Cardiac fibroblast (primary cell): ENCODE measurements around the gene CATSPER3.
A peak's percentile ranks its signal among the peaks of the same experiment; 100 is the strongest.
"Not testable (repeated sequence)": the region's sequence is repeated elsewhere in the genome, so short reads cannot be mapped to it uniquely, and the experiment has no call there.

ENCODE experiments used
- DNase-seq, 2 donors: peaks; one replicate each; pipeline versions ENCODE4 v3.0.0 to v3.0.0-alpha.2; 2010; ENCODE audit warnings: low read depth in 2 of 2
- H3K4me3 ChIP-seq, 2 donors: replicated peaks in 1 of 2; 1 replicate in 1 of 2; 2 replicates in 1 of 2; pipeline ENCODE4 v1.5.1; 2011; ENCODE audit warnings: low read depth in 2 of 2, low read length in 2 of 2, mild to moderate bottlenecking in 2 of 2, moderate library complexity in 1 of 2
- TF ChIP-seq, protein P1 (sequence below): IDR thresholded peaks from one replicate; pipeline ENCODE4 v1.5.1; 2011; ENCODE audit warnings: low read depth, mild to moderate bottlenecking, low read length, inconsistent platforms

The CATSPER3 gene

DNA sequence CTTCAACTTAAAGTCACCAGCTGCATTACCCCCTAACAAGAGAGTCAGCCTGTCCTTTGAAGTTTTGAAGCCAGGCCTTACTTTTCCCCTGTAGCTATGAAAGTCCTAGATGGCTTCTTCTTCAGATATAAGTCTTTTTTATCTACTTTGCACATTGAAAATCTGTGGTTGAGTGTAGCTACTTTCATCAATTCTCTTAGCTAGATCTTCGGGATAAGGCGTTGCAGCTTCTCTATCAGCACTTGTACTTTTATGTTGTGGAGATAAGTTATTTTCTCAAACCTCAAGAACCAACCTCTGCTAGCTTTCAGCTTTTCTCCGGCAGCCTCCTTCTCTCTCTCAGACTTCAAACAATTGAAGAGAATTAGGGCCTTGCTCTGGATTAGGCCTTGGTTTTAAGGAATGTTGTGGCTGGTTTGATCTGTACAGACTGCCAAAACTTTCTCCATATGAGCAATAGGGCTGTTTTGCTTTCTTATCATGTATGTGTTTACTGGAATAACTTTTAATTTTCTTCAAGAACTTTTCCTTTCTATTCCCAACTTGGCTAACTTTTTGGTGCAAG is 21.6 kb downstream of the CATSPER3 start:
- peak; percentile 5 to 46 for DNase-seq
- no peak overlapping the region for H3K4me3 ChIP-seq
- TF ChIP-seq, protein P1, sequence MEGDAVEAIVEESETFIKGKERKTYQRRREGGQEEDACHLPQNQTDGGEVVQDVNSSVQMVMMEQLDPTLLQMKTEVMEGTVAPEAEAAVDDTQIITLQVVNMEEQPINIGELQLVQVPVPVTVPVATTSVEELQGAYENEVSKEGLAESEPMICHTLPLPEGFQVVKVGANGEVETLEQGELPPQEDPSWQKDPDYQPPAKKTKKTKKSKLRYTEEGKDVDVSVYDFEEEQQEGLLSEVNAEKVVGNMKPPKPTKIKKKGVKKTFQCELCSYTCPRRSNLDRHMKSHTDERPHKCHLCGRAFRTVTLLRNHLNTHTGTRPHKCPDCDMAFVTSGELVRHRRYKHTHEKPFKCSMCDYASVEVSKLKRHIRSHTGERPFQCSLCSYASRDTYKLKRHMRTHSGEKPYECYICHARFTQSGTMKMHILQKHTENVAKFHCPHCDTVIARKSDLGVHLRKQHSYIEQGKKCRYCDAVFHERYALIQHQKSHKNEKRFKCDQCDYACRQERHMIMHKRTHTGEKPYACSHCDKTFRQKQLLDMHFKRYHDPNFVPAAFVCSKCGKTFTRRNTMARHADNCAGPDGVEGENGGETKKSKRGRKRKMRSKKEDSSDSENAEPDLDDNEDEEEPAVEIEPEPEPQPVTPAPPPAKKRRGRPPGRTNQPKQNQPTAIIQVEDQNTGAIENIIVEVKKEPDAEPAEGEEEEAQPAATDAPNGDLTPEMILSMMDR = no peak

DNA sequence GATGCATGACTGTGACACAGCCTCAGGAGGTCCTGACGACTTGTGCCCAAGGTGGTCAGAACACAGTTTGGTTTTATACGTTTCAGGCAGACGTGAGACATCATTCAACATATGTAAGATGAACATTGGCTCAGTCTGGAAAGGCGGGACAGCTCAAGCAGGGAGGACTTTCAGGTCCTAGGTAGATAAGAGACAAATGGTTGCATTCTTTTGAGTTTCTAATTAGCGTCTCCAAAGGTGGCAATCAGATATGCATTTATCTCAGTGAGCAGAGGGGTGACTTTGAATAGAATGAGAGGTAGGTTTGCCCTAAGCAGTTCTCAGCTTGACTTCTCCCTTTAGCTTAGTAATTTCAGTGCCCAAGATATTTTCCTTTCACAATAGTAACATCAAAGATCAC is 22.5 kb downstream of the CATSPER3 start:
- not testable (repeated sequence) for H3K4me3 ChIP-seq, DNase-seq

DNA sequence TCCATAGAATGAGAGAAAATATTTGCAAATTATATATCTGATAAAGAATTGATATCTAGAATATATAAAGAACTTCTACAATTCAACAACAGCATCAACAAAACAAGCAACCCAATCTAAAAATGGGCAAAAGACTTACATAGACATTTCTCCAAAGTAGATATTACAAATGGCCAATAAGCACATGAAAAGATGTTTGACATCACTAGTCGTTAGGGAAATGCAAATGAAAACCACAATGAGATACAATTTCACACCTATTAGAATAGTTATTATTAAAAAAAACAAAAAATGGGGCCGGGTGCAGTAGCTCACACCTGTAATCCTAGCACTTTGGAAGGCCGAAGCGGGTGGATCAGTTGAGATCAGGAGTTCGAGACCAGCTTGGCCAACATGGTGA is 24.4 kb downstream of the CATSPER3 start:
- TF ChIP-seq, protein P1 = no peak
- no peak for DNase-seq
- H3K4me3 ChIP-seq = no peak overlapping the region

DNA sequence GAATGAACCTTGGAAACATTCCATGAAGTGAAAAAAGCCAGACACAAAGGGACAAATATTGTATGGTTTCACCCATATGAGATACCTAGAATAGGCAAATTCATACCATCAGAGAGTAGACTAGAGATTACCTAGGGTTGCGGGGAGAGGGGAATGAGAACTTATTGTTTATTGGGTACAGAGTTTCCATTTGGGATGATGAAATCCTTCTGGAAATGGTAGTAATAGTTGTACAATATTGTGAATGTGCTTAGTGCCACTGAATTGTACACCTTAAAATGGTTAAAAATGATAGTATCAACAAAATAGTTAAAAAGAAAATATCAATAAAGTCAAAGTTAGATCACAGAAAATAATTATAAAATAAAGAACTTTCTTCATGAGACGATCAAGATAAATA is 25.5 kb downstream of the CATSPER3 start:
- no peak overlapping the region for H3K4me3 ChIP-seq
- TF ChIP-seq, protein P1 = no peak
- no peak for DNase-seq

DNA sequence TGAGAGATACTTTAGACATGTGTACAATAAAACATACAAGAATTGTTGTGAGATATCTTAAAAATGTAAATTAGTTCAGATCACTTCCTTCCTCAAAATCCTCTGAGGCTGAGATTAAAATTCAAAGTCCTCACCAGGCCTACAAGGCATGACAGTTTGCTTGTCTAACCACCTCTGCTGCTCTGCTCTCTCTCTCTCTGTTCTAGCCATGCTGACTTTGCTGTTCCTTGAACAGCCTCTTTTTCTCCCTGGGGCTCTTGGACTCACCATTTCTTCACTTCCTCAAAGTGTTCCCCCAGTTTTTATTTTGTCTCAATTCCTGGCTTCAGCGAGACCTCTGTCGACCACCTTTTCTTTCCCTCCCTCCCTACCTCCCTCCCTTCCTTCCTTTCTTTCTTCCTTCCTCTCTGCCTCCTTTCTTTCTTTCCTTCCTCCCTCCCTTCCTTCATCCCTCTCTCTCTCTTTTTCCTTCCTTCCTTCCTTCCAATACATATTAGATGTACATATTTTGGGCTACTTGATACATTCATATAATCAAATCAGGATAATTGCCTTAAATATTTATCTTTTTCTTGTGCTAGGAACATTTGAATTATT is 27.0 kb downstream of the CATSPER3 start:
- no peak overlapping the region for H3K4me3 ChIP-seq
- TF ChIP-seq, protein P1 = no peak
- no peak for DNase-seq

DNA sequence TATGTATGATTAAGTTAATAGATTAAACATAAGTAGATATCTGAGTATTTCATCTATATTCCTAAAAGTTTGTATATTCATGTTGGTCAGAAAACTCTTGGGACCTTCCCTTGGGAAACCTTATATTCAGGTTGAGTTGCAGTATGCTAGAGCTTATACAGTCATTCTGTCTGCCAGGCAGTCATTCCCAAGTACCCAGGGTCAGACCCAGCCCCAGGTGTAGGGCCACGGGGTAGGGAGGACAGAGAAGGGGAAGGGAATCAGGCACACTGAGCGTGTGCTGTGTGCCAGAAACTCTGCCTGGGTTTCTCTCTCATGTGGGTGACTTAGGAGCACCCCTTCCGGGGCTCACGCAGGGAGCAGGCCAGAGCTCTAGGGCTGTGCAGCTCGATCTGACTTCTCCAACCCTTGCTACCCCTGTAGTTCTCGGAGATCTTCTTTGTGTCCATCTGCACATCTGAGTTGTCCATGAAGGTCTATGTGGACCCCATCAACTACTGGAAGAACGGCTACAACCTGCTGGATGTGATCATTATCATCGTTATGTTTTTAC is 28.2 kb downstream of the CATSPER3 start:
- TF ChIP-seq, protein P1 = no peak
- no peak for DNase-seq
- no peak overlapping the region for H3K4me3 ChIP-seq

DNA sequence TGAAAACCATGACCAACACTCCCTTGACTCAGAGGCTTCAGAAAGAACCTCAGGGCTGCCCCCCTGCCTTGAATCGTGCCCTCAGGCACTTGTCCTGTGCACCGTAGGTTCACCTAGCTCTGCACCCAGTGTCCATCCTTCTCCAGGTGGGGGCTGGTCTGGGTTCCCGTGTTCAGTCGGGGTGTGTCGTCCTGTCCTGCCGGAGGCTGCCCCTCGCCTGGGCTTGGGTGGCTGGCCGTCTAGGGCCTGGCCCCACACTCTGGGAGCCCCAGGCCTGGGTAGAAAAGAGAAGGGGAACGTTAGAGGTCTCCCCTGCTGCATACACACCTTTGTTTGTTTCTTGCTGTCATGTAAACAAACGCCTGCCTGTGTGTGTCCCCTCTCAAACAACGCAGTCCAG is 29.3 kb downstream of the CATSPER3 start:
- TF ChIP-seq, protein P1 = no peak
- no peak overlapping the region for H3K4me3 ChIP-seq
- DNase-seq = no peak

DNA sequence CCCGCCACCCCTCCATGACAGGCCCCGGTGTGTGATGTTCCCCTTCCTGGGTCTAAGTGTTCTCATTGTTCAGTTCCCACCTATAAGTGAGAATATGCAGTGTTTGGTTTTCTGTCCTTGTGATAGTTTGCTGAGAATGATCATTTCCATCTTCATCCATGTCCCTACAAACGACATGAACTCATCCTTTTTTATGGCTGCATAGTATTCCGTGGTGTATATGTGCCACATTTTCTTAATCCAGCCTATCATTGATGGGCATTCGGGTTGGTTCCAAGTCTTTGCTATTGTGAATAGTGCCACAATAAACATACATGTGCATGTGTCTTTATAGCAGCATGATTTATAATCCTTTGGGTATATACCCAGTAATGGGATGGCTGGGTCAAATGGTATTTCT is 30.4 kb downstream of the CATSPER3 start:
- H3K4me3 ChIP-seq, DNase-seq: not testable (repeated sequence)
